Measurements from ENCODE around the gene MIER2.
"Not testable (repeated sequence)": the region's sequence is repeated elsewhere in the genome, so short reads cannot be mapped to it uniquely, and the experiment has no call there.

MIER2 gene

GRCh38 chr19:371501-372168 lies 27.0 kb upstream of the MIER2 start:
- H3K4me1 Mint-ChIP-seq: peaks cover 8% of the 10 kb centered on the region
- H3K9me3 Mint-ChIP-seq: no peaks in the 10 kb centered on the region
- ATAC-seq: no peak
- H3K4me3 Mint-ChIP-seq: no peak overlapping the region
- no peaks in the 10 kb centered on the region for H3K36me3 Mint-ChIP-seq
- DNase-seq (ENCODE audit: low spot score in 2 of 2): no peak
- H3K27ac Mint-ChIP-seq: no peak overlapping the region

GRCh38 chr19:370641-371330 lies 26.2 kb upstream of the MIER2 start:
- no peaks in the 10 kb centered on the region for H3K36me3 Mint-ChIP-seq
- no peak overlapping the region for H3K4me3 Mint-ChIP-seq
- no peak overlapping the region for H3K27ac Mint-ChIP-seq
- DNase-seq (ENCODE audit: low spot score in 2 of 2) (no peak), ATAC-seq (no peak)
- H3K9me3 Mint-ChIP-seq: no peaks in the 10 kb centered on the region
- peaks cover 8% of the 10 kb centered on the region for H3K4me1 Mint-ChIP-seq

GRCh38 chr19:369876-370275 lies 25.3 kb upstream of the MIER2 start:
- H3K4me3 Mint-ChIP-seq: no peak overlapping the region
- H3K4me1 Mint-ChIP-seq: peaks cover 8% of the 10 kb centered on the region
- H3K36me3 Mint-ChIP-seq: no peaks in the 10 kb centered on the region
- H3K27ac Mint-ChIP-seq: no peak overlapping the region
- DNase-seq (ENCODE audit: low spot score in 2 of 2) (no peak), ATAC-seq (no peak)
- no peaks in the 10 kb centered on the region for H3K9me3 Mint-ChIP-seq

- Mint-ChIP-seq H3K9me3 (no peaks in the 10 kb centered on the region), H3K27ac (no peak overlapping the region), H3K36me3 (no peaks in the 10 kb centered on the region), H3K4me3 (no peak overlapping the region), H3K4me1 (peaks cover 8% of the 10 kb centered on the region)
- no peak for DNase-seq (ENCODE audit: low spot score in 2 of 2)
- no peak for ATAC-seq
Observed at GRCh38 chr19:369256-369655, 24.7 kb upstream of the MIER2 start.

- no peak overlapping the region for H3K4me3 Mint-ChIP-seq
- ATAC-seq: no peak
- H3K9me3 Mint-ChIP-seq: no peaks in the 10 kb centered on the region
- no peak for DNase-seq (ENCODE audit: low spot score in 2 of 2)
- no peaks in the 10 kb centered on the region for H3K36me3 Mint-ChIP-seq
- peaks cover 8% of the 10 kb centered on the region for H3K4me1 Mint-ChIP-seq
- no peak overlapping the region for H3K27ac Mint-ChIP-seq
Observed at GRCh38 chr19:368630-369024, 24.0 kb upstream of the MIER2 start.

GRCh38 chr19:367963-368629 lies 23.5 kb upstream of the MIER2 start:
- no peak for ATAC-seq
- no peak overlapping the region for H3K4me3 Mint-ChIP-seq
- no peak for DNase-seq (ENCODE audit: low spot score in 2 of 2)
- H3K9me3 Mint-ChIP-seq: no peaks in the 10 kb centered on the region
- peaks cover 8% of the 10 kb centered on the region for H3K4me1 Mint-ChIP-seq
- no peaks in the 10 kb centered on the region for H3K36me3 Mint-ChIP-seq
- no peak overlapping the region for H3K27ac Mint-ChIP-seq

- no peak for DNase-seq (ENCODE audit: low spot score in 2 of 2)
- no peak overlapping the region for H3K27ac Mint-ChIP-seq
- H3K9me3 Mint-ChIP-seq: no peaks in the 10 kb centered on the region
- no peak overlapping the region for H3K4me3 Mint-ChIP-seq
- no peak for ATAC-seq
- H3K36me3 Mint-ChIP-seq: no peaks in the 10 kb centered on the region
- peaks cover 8% of the 10 kb centered on the region for H3K4me1 Mint-ChIP-seq
Observed at GRCh38 chr19:367561-367960, 23.0 kb upstream of the MIER2 start.

- H3K27ac Mint-ChIP-seq: no peak overlapping the region
- H3K36me3 Mint-ChIP-seq: no peaks in the 10 kb centered on the region
- ATAC-seq: no peak
- H3K4me3 Mint-ChIP-seq: no peak overlapping the region
- H3K9me3 Mint-ChIP-seq: no peaks in the 10 kb centered on the region
- no peak for DNase-seq (ENCODE audit: low spot score in 2 of 2)
- H3K4me1 Mint-ChIP-seq: peaks cover 6% of the 10 kb centered on the region
Observed at GRCh38 chr19:366951-367350, 22.4 kb upstream of the MIER2 start.

- Mint-ChIP-seq H3K27ac (no peak overlapping the region), H3K4me3 (no peak overlapping the region), H3K4me1 (no peaks in the 10 kb centered on the region), H3K9me3 (no peaks in the 10 kb centered on the region), H3K36me3 (no peaks in the 10 kb centered on the region)
- ATAC-seq (no peak), DNase-seq (ENCODE audit: low spot score in 2 of 2) (no peak)
Observed at GRCh38 chr19:366205-366783, 21.7 kb upstream of the MIER2 start.

GRCh38 chr19:364496-365287 lies 20.1 kb upstream of the MIER2 start:
- Mint-ChIP-seq H3K4me1 (no peaks in the 10 kb centered on the region), H3K4me3 (no peak overlapping the region), H3K9me3 (no peaks in the 10 kb centered on the region), H3K36me3 (no peaks in the 10 kb centered on the region), H3K27ac (no peak overlapping the region)
- ATAC-seq (peak; percentile 40), DNase-seq (ENCODE audit: low spot score in 2 of 2) (no peak)

- H3K36me3 Mint-ChIP-seq: no peaks in the 10 kb centered on the region
- ATAC-seq (no peak), DNase-seq (ENCODE audit: low spot score in 2 of 2) (no peak)
- no peaks in the 10 kb centered on the region for H3K9me3 Mint-ChIP-seq
- H3K4me3 Mint-ChIP-seq: no peak overlapping the region
- no peaks in the 10 kb centered on the region for H3K4me1 Mint-ChIP-seq
- no peak overlapping the region for H3K27ac Mint-ChIP-seq
Observed at GRCh38 chr19:362683-363082, 18.1 kb upstream of the MIER2 start.

GRCh38 chr19:362154-362553 lies 17.6 kb upstream of the MIER2 start:
- ATAC-seq: peak; percentile 34
- H3K36me3 Mint-ChIP-seq: no peaks in the 10 kb centered on the region
- no peak overlapping the region for H3K4me3 Mint-ChIP-seq
- no peak overlapping the region for H3K27ac Mint-ChIP-seq
- no peaks in the 10 kb centered on the region for H3K9me3 Mint-ChIP-seq
- no peaks in the 10 kb centered on the region for H3K4me1 Mint-ChIP-seq
- DNase-seq (ENCODE audit: low spot score in 2 of 2): no peak

- H3K4me3 Mint-ChIP-seq: no peak overlapping the region
- H3K4me1 Mint-ChIP-seq: no peaks in the 10 kb centered on the region
- H3K36me3 Mint-ChIP-seq: no peaks in the 10 kb centered on the region
- ATAC-seq: no peak
- DNase-seq (ENCODE audit: low spot score in 2 of 2): no peak
- no peaks in the 10 kb centered on the region for H3K9me3 Mint-ChIP-seq
- no peak overlapping the region for H3K27ac Mint-ChIP-seq
Observed at GRCh38 chr19:359653-359925, 15.0 kb upstream of the MIER2 start.

GRCh38 chr19:355536-355935 lies 10.9 kb upstream of the MIER2 start:
- not testable (repeated sequence) for H3K4me3 Mint-ChIP-seq; H3K36me3 Mint-ChIP-seq; ATAC-seq; H3K27ac Mint-ChIP-seq; H3K4me1 Mint-ChIP-seq; DNase-seq (ENCODE audit: low spot score in 2 of 2)
- H3K9me3 Mint-ChIP-seq: peaks cover 10% of the 10 kb centered on the region

- Mint-ChIP-seq H3K36me3 (no peaks in the 10 kb centered on the region), H3K9me3 (peaks cover 10% of the 10 kb centered on the region), H3K4me1 (no peaks in the 10 kb centered on the region), H3K4me3 (no peak overlapping the region), H3K27ac (no peak overlapping the region)
- no peak for ATAC-seq
- no peak for DNase-seq (ENCODE audit: low spot score in 2 of 2)
Observed at GRCh38 chr19:355134-355533, 10.5 kb upstream of the MIER2 start.
